Neural progenitor cell (in vitro differentiated cells): Measurements from ENCODE around the gene PRPF38B.

ENCODE experiments used
- CTCF ChIP-seq: fragments of 200-600 bp; sonication (generic); IDR thresholded peaks from 2 replicates; pipeline ENCODE4 v1.5.1; 2017; ENCODE audit warnings: antibody characterized with exemption, mild to moderate bottlenecking
- EZH2 ChIP-seq: fragments of 200-600 bp; sonication (generic); IDR thresholded peaks from 2 replicates; pipeline ENCODE4 v1.6.1; 2017; ENCODE audit warnings: antibody characterized with exemption, mild to moderate bottlenecking, moderate library complexity

GRCh38 chr1:108715932-108716331, 23.8 kb downstream of the PRPF38B start:
- no peak for TF ChIP-seq EZH2
- TF ChIP-seq CTCF, result no peak
